DND-41 (cell line): ENCODE results near the gene BBLN.
"Not testable (repeated sequence)": the region's sequence is repeated elsewhere in the genome, so short reads cannot be mapped to it uniquely, and the experiment has no call there.

ENCODE experiments used
- ATAC-seq: fragments of 200-7000 bp; cut with Tn5 transposase; 3 replicates; pipeline ENCODE4 v1.9.1; 2021; ENCODE audit warnings: low read depth; ENCODE audit not compliant: insufficient read depth
- DNase-seq: peaks from one replicate; pipeline ENCODE4 v3.0.0-alpha.2; 2020
- H2AFZ ChIP-seq: 2 replicates; pipeline ENCODE4 v1.6.0; 2012; ENCODE audit warnings: low read depth, low read length
- H3K27ac ChIP-seq: 2 replicates; pipeline ENCODE4 v1.5.1; 2012; ENCODE audit warnings: low read length, inconsistent platforms
- H3K27me3 ChIP-seq: fragments of 200-600 bp; sonication (generic); 2 replicates; pipeline ENCODE4 v1.6.0; 2012; ENCODE audit warnings: low read length, mild to moderate bottlenecking, inconsistent platforms; ENCODE audit not compliant: insufficient read depth, poor library complexity
- H3K36me3 ChIP-seq: 2 replicates; pipeline ENCODE4 v1.5.1; 2012; ENCODE audit warnings: low read length, inconsistent platforms; ENCODE audit not compliant: insufficient read depth
- H3K4me1 ChIP-seq: 2 replicates; pipeline ENCODE4 v1.5.1; 2012; ENCODE audit warnings: mild to moderate bottlenecking, low read length; ENCODE audit not compliant: insufficient read depth
- H3K4me2 ChIP-seq: 2 replicates; pipeline ENCODE4 v1.6.0; 2012; ENCODE audit warnings: mild to moderate bottlenecking, moderate library complexity, low read length, inconsistent platforms; ENCODE audit not compliant: insufficient read depth
- H3K4me3 ChIP-seq, 2 experiments: fragments of 200-600 bp in 1 of 2; shearing (Covaris generic) in 1 of 2; 2 replicates each; pipeline ENCODE4 v1.5.1; 2012 to 2016; ENCODE audit warnings: inconsistent platforms in 2 of 2, low read length in 2 of 2, mild to moderate bottlenecking in 2 of 2, low read depth in 1 of 2, moderate library complexity in 1 of 2
- H3K79me2 ChIP-seq: 2 replicates; pipeline ENCODE4 v1.6.0; 2012; ENCODE audit warnings: low read length, inconsistent platforms; ENCODE audit not compliant: insufficient read depth
- H3K9ac ChIP-seq: 2 replicates; pipeline ENCODE4 v1.6.0; 2012; ENCODE audit warnings: low read depth, mild to moderate bottlenecking, inconsistent platforms, low read length, moderate library complexity
- H3K9me3 ChIP-seq: 2 replicates; pipeline ENCODE4 v1.5.1; 2012; ENCODE audit warnings: low read length, moderate library complexity, mild to moderate bottlenecking, inconsistent platforms; ENCODE audit not compliant: insufficient read depth, severe bottlenecking
- H4K20me1 ChIP-seq: 2 replicates; pipeline ENCODE4 v1.6.0; 2012; ENCODE audit warnings: low read length; ENCODE audit not compliant: insufficient read depth
- EZH2 ChIP-seq: IDR thresholded peaks from 3 replicates; pipeline ENCODE4 v1.6.1; 2012; ENCODE audit warnings: borderline replicate concordance, low read depth, mild to moderate bottlenecking, moderate library complexity, low read length, inconsistent platforms; ENCODE audit not compliant: severe bottlenecking
- TF ChIP-seq, protein P1 (sequence below): IDR thresholded peaks from 2 replicates; pipeline ENCODE4 v1.5.1; 2012; ENCODE audit warnings: borderline replicate concordance, low read length, moderate library complexity, mild to moderate bottlenecking; ENCODE audit not compliant: poor library complexity, severe bottlenecking; ENCODE audit errors: extremely low read depth

The BBLN gene, protein sequence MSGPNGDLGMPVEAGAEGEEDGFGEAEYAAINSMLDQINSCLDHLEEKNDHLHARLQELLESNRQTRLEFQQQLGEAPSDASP

DNA sequence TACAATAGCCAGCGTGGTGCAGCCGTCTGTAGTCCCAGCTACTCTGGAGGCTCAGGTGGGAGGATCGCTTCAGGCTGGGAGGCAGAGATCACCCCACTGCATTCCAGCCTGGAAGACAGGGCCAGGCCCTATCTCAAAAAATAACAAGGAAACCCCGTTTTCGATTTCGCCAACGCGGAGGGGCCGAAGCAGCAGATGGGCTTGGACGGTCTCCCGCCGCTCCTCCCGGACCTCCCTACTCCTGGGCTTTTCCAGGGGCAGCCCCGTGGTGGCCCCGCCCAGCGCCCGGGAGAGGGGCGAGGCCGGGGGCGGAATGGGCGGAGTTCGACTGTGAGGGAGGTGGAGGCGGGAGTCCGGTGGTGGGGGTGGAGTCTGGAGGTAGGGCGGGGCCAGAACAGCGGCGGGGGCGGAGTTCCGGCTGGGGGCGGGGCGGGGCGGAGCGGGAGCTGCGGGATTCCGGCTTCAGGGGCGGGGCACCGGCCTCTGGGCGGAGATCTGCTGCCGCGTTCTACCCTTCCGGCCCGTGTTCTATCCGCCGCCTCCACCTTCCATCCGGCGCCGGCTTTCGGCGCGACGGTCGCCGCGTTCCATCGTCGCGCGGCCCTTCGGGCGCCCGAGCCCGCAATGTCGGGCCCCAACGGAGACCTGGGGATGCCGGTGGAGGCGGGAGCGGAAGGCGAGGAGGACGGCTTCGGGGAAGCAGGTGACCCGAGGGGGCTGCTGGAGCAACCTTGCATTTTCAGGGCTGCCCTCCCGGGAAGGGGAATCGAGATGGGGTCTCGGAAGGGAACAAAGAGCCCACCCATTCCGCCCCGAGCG is at the start of gene BBLN:
Gene BBLN, plus strand, starts transcription at position 482 of the 819 bp plus-strand sequence. Its CDS starts 143 bp downstream, at position 625.
- TF ChIP-seq EZH2 = no peak
- TF ChIP-seq, protein P1, sequence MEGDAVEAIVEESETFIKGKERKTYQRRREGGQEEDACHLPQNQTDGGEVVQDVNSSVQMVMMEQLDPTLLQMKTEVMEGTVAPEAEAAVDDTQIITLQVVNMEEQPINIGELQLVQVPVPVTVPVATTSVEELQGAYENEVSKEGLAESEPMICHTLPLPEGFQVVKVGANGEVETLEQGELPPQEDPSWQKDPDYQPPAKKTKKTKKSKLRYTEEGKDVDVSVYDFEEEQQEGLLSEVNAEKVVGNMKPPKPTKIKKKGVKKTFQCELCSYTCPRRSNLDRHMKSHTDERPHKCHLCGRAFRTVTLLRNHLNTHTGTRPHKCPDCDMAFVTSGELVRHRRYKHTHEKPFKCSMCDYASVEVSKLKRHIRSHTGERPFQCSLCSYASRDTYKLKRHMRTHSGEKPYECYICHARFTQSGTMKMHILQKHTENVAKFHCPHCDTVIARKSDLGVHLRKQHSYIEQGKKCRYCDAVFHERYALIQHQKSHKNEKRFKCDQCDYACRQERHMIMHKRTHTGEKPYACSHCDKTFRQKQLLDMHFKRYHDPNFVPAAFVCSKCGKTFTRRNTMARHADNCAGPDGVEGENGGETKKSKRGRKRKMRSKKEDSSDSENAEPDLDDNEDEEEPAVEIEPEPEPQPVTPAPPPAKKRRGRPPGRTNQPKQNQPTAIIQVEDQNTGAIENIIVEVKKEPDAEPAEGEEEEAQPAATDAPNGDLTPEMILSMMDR = no peak
- Histone ChIP-seq H3K9ac (peak within 1 kb of the TSS; percentile 80), H3K4me3 (peak within 1 kb of the TSS; percentile 69 to 90), H3K4me2 (peak within 1 kb of the TSS; percentile 84), H4K20me1 (peaks cover 17% of the 10 kb centered on the region; the same call in 1 of the 2 replicates), H3K27me3 (no peaks in the 10 kb centered on the region), H3K4me1 (peaks cover 25% of the 10 kb centered on the region), H3K9me3 (no peaks in the 10 kb centered on the region), H3K27ac (peak within 1 kb of the TSS; percentile 79), H3K36me3 (peaks cover 29% of the 10 kb centered on the region), H2AFZ (peak within 1 kb of the TSS; percentile 96), H3K79me2 (peaks cover 7% of the 10 kb centered on the region)
- DNase-seq = peak; percentile 93
- ATAC-seq = peak; percentile 88

- not testable (repeated sequence) for H3K4me2 ChIP-seq, H3K4me1 ChIP-seq, H3K27me3 ChIP-seq, H3K4me3 ChIP-seq, H2AFZ ChIP-seq, H4K20me1 ChIP-seq, H3K27ac ChIP-seq, H3K9ac ChIP-seq, ATAC-seq, H3K9me3 ChIP-seq, DNase-seq, H3K79me2 ChIP-seq
- peaks cover 37% of the 10 kb centered on the region for H3K36me3 ChIP-seq
Measured at GRCh38 chr9:128111726-128112125, 48.3 kb upstream of the BBLN start.

DNA sequence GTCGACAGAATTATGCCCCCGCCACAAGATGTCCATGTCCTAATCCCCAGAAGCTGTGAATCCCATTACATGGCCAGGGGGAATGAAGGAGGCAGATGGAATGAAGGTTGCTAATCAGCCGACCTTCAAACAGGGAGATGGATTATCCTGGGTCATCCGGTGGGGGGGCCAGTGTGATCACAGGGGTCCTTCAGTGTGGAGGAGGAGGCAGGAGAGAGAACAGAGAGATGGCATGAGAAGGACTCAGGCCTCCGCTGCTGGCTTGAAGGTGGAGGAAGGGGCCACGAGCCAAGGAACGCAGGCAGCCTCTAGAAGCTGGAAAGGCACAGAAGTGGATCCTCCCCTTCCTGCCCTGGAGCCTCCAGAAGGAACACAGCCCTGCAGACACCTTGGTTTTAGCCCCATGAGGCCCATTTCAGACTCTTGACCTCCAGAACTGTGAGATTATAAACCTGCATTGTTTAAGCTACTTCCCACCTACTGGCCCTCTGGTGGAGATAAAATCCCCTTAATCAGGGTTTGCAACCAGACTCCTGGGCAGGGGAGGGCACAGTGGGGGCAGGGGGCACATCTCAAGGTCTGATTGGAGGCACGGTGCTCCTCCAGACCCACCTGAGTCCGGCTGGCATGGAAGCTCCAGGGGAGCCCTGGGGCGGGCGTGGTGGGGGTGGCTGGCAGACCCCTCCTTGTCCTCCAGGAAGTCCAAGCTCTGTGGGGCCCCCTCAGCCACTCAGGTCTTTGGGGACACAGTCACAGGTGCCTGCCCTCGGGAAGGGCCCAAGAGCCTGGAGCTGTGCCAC is 46.3 kb upstream of the BBLN start:
- DNase-seq = no peak
- H2AFZ ChIP-seq = no peak overlapping the region
- peaks cover 2% of the 10 kb centered on the region; the same call in 1 of the 2 replicates for H3K4me1 ChIP-seq
- peaks cover 18% of the 10 kb centered on the region for H3K36me3 ChIP-seq
- H3K79me2 ChIP-seq = no peaks in the 10 kb centered on the region
- H3K27me3 ChIP-seq = no peaks in the 10 kb centered on the region
- H3K9me3 ChIP-seq = no peaks in the 10 kb centered on the region
- no peak overlapping the region for H3K4me2 ChIP-seq
- H3K27ac ChIP-seq = no peak overlapping the region
- ATAC-seq = no peak
- 0 out of 2 replicates have a peak, but pooled peaks cover 4% of the 10 kb centered on the region for H4K20me1 ChIP-seq
- TF ChIP-seq, protein P1 = no peak
- no peak for TF ChIP-seq EZH2
- no peak overlapping the region for H3K9ac ChIP-seq
- no peak overlapping the region for H3K4me3 ChIP-seq
